Medulla oblongata (tissue), 1 donor: ENCODE measurements around the gene HNRNPD.
"Not testable (repeated sequence)": the region's sequence is repeated elsewhere in the genome, so short reads cannot be mapped to it uniquely, and the experiment has no call there.

ENCODE experiments used
- DNase-seq: peaks from one replicate; pipeline ENCODE4 v3.0.0-alpha.2; 2015; ENCODE audit errors: extremely low spot score

HNRNPD gene

DNA sequence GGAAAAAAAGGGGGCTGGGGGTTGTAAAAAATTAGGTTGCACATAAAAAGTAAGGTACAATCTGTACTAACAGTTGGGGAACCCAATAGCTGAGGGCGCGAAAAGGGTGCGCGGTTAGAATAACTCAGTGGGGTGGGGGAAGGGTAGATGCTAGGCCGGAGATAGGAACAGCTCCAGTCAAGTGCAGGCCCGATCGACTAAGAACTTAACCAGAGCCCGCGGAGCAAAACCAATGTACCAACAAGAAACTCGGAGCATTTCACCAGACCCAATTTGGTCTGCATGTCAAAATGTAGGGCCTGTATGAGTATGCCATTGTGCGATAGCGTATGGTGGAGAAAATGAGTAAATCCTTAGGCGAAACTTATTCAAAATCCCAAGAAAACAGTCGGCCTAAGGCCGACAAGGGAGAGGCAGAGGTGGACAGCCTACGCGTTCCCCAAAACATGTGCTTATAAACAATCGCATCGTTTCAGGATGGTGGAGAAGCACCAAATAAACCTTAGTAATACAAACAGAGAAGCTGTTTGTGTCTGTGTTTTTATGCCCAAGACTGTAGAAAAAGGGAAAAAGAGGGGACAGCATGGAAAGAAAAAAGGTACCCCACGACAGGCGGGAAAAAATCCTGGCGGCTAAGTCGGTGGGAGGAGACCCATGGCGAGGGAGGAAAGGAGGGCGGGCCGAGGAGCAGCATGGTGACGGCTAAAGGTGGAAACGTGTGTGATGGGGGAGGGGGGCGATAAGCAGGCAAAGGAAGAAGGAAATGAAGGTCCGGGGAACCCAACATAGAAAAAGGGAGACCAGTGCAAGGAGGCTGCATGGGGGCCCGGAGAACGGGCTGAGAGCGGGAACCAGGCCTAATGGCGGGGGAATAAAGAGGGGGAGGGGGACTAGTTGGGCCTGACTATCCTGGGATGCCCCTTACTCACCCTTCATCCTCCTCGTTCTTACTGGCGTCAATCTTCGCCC lies 990 bp downstream of the HNRNPD start:
- peak; percentile 66 for DNase-seq

DNA sequence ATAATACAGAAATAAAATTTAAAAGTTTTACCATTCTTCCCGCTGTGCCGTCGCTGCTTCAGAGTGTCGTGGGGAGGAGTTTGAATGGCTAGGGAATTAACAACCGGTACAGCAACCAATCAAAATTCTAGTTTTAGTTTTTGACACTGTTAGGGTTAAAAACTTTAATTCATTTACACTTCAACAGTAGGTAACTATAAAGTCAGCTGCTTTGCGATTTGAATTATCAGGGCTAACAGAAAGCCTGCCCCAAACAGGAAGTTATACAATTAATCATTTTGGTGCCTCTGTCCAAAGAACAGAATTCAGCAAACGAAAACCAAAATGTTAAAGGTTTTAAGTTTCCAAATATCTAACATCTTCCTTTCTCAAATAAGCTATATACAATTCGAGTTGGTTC lies 2.3 kb downstream of the HNRNPD start:
- no peak for DNase-seq

DNA sequence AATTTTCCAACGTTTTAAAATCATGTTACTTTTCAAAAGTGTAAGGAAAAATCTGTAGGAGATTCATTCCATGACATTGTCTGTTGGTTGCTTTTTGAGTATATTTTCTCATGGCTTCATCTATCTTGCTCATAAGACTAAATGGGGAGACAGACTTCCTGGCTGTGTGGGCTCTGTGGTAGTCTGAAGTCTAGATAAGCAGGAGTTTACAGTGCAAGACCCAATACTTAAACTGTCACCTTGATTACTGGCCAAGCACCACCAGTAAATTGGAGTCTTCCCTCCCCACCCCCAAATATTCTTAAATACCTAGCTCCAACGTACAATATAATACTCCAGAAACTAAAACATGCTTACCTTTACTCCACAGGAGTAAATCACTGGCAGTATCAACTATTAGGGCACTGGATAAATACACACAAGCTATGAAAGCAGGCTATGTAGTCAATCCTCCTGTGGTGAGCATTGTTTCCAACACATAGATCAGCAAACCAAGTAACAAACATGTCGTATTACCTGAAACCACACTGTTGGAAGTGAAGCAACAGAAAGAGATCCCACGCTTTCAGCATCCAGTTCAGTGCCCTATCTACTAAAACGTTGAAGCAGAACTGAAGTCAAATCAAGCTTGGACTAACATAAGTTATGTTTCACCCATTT lies 6.2 kb downstream of the HNRNPD start:
- DNase-seq, result no peak

- DNase-seq, result not testable (repeated sequence)
These were observed 7.4 kb downstream of the HNRNPD start for GRCh38 chr4:82366431-82366830.

DNA sequence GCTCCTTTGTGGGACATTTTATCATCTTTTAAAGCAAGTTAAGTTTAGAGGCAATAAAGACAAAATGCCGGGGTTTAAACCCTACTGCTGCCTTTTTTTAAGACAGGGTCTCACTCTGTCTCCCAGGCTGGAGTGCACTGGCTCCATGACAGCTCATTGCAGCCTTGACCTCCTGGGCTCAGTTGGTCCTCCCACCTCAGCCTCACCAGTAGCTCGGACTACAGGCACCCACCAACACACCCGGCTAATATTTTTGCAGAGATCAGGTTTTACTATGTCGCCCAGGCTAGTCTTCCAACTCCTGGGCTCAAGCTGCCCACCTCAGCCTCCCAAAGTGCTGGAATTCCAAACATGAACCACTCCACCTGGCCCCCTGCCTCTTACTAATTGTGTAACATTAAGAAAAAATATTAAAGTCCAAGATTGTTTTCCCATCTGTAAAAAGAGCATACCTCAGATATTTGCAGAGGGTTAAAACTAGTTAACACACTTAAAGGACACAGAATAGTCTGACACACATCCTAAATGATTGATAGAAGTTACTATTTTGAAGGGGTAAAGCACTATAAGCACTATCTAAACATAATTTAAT lies 9.8 kb downstream of the HNRNPD start:
- no peak for DNase-seq

- DNase-seq, result no peak
These were observed 11.2 kb downstream of the HNRNPD start for GRCh38 chr4:82362565-82362964.

GRCh38 chr4:82360298-82361177 lies 13.3 kb downstream of the HNRNPD start:
- peak; percentile 59 for DNase-seq

DNA sequence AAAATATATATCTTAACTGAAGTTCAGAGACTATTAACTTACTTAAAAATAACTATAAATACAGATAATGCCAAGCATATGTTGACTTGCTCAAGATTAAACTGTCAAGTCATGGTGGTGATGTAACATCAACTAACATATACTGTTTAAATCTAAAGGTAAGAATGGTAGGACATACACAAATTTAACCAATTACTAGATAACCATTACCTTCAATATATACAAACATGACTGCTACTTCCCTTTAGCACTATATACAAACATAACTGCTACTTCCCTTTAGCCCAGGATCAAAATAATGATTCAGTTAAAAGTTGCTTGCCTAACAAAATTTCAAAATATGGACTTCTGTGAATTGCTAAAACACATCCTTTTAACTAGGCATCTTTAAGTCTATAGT lies 14.9 kb downstream of the HNRNPD start:
- no peak for DNase-seq

DNA sequence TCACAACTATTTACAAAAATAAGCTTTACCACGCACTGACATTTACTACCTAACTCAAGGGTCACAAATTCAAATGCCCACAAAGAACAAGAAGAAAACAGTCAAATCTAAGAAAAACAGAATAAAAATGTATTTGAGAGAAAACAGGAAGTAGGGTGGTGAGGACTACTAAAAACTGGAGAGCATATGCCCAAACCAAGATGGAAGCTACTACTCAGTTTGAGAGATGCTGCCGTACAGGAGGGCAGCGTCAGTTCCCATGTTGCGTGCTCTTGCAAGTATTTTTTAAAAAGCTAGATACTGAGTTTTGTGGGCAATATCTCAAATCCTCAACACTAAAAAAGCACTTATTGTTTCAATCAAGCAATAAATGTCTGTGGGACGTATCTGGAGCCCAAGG lies 16.2 kb downstream of the HNRNPD start:
- no peak for DNase-seq

DNA sequence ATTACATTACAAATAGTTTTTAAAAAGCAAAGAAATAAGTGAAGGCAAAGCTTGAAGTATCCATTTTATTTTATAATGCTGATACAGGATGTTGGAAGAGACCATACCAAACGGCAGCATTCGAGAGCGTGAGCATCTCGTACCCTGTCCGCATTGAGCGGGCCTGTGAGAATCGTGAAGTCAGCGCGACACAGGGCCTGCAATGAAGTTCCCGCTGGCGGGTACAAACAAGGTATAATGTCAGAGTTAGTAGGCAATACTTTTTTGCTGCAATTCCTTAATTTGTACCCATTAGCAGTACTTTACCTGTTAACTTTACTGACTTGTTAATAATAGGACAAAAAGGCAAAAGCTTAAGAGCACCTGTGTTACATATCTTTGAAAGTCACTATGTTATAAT lies 19.0 kb downstream of the HNRNPD start:
- no peak for DNase-seq

DNA sequence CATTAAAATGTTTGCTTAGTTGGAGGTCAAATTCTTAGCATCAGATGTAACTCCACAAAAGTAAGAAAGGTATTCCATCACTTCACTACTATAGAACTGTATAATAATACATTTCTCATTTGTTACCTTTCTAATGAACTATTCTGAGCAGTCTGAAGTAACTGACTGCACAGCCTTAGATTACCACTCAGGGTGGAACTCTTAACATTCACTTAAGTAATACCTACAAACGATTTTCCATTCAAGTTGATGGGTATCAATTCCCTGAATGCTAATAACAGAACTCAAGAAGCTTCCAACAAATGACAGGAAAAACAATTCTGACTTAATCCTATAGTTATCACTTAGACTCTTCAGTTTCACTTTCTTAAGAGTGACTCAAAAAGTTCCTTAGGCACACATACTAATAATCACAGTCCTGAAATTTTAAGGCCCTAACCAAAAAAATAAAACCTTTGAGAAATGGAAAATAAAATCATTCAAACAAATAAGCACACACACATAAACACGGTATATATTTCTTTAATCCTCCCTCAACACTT lies 20.9 kb downstream of the HNRNPD start:
- no peak for DNase-seq

- no peak for DNase-seq
These were observed 21.5 kb downstream of the HNRNPD start for GRCh38 chr4:82352118-82352824.

DNA sequence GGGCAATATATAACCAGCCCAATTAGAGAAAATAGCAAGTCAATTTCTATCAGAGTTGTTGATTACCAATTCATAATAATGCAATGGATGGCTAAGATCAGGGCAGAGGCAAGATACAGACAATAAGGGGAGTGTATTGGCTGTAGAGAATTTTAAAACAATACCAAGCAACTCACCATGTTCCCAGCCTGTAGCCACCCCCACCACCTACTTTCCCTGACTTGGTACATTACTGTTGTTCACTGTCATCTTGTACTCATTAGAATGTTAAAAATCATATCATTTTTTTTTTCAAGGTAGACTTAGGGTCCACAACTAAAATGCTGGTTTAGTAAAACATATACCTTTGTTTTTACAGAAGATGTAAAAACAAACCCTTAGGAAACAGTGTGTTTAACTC lies 27.7 kb downstream of the HNRNPD start:
- DNase-seq, result no peak

DNA sequence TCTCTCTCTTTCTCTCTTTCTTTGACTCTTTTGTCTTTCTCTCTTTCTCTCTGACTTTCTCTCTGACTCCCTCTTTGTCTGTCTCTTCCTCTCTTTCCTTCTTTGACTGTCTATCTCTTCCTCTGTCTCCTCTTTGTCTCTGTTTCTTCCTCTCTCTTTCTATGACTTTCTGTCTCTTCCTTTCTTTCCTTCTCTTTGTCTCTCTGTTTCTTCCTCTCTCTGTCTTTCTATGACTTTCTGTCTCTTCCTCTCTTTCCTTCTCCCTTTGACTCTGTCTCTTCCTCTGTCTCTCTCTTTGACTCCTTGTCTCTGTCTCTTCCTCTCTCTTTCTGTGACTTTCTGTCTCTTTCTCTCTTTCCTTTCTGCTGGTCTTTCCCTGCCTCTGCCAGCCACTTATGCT lies 38.7 kb downstream of the HNRNPD start:
- no peak for DNase-seq

DNA sequence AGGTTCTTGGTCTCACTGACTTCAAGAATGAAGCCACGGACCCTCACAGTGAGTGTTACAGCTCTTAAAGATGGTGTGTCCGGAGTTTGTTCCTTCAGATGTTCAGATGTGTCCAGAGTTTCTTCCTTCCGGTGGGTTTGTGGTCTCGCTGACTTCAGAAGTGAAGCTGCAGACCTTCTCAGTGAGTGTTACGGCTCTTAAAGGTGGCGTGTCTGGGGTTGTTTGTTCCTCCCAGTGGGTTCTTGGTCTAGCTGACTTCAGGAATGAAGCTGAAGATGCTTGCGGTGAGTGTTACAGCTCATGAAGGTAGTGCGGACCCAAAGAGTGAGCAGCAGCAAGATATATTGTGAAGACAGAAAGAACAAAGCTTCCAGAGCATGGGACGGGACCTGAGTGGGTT lies 40.1 kb downstream of the HNRNPD start:
- DNase-seq, result not testable (repeated sequence)

- DNase-seq, result no peak
These were observed 42.0 kb downstream of the HNRNPD start for GRCh38 chr4:82331814-82332213.

GRCh38 chr4:82320351-82320750 lies 53.4 kb downstream of the HNRNPD start:
- no peak for DNase-seq

- not testable (repeated sequence) for DNase-seq
These were observed 70.7 kb downstream of the HNRNPD start for GRCh38 chr4:82303063-82303462.
